AML-193 (cell line): ENCODE results near the gene MAP3K7CL.

Experiments used
- DNase-seq, 2 experiments: peaks; one replicate each; lab custom pipeline; 2025; lab: John Stamatoyannopoulos, UW

MAP3K7CL gene

GRCh38 chr21:29168891-29169315, 38.5 kb downstream of the MAP3K7CL start:
- DNase-seq = no peak

- DNase-seq = peak; percentile 14 to 16
Observed at GRCh38 chr21:29170944-29171343, 40.5 kb downstream of the MAP3K7CL start.

- no peak for DNase-seq
Observed at GRCh38 chr21:29172282-29172681, 41.8 kb downstream of the MAP3K7CL start.

GRCh38 chr21:29174607-29175013, 44.2 kb downstream of the MAP3K7CL start:
- DNase-seq = no peak

GRCh38 chr21:29175408-29176134, 45.1 kb downstream of the MAP3K7CL start:
- no peak for DNase-seq

- DNase-seq = no peak
Observed at GRCh38 chr21:29176471-29177120, 46.2 kb downstream of the MAP3K7CL start.

GRCh38 chr21:29177800-29178199, 47.4 kb downstream of the MAP3K7CL start:
- DNase-seq = no peak

- no peak for DNase-seq
Observed at GRCh38 chr21:29178926-29179325, 48.5 kb downstream of the MAP3K7CL start.

GRCh38 chr21:29179503-29179902, 49.1 kb downstream of the MAP3K7CL start:
- no peak for DNase-seq

GRCh38 chr21:29181799-29182470, 51.5 kb downstream of the MAP3K7CL start:
- no peak for DNase-seq

GRCh38 chr21:29182691-29183092, 52.2 kb downstream of the MAP3K7CL start:
- no peak for DNase-seq

GRCh38 chr21:29184037-29184436, 53.6 kb downstream of the MAP3K7CL start:
- peak; percentile 82 to 88 for DNase-seq

- no peak for DNase-seq
Observed at GRCh38 chr21:29185172-29185571, 54.7 kb downstream of the MAP3K7CL start.

GRCh38 chr21:29185633-29186032, 55.2 kb downstream of the MAP3K7CL start:
- DNase-seq = no peak

GRCh38 chr21:29186246-29186645, 55.8 kb downstream of the MAP3K7CL start:
- no peak for DNase-seq

GRCh38 chr21:29187944-29188343, 57.5 kb downstream of the MAP3K7CL start:
- no peak for DNase-seq

GRCh38 chr21:29189353-29189752, 58.9 kb downstream of the MAP3K7CL start:
- no peak for DNase-seq

- DNase-seq = peak; percentile 59 to 63
Observed at GRCh38 chr21:29190923-29191331, 60.5 kb downstream of the MAP3K7CL start.

- no peak for DNase-seq
Observed at GRCh38 chr21:29193072-29193471, 62.6 kb downstream of the MAP3K7CL start.

- no peak for DNase-seq
Observed at GRCh38 chr21:29193901-29194300, 63.5 kb downstream of the MAP3K7CL start.

GRCh38 chr21:29194342-29194741, 63.9 kb downstream of the MAP3K7CL start:
- DNase-seq = no peak

GRCh38 chr21:29194847-29195246, 64.4 kb downstream of the MAP3K7CL start:
- no peak for DNase-seq
